Measurements from ENCODE around the gene GOLGA7B. TPM values are rescaled to one million over a fixed set of nuclear protein-coding genes. Genes with fewer than 3 reads are reported as not detected.

Gene GOLGA7B
- total and polyA plus RNA-seq, 2 donors (not counting 1 experiment from before 2014, with no cell fraction given) = 0.01 TPM; not detected in 1

DNA sequence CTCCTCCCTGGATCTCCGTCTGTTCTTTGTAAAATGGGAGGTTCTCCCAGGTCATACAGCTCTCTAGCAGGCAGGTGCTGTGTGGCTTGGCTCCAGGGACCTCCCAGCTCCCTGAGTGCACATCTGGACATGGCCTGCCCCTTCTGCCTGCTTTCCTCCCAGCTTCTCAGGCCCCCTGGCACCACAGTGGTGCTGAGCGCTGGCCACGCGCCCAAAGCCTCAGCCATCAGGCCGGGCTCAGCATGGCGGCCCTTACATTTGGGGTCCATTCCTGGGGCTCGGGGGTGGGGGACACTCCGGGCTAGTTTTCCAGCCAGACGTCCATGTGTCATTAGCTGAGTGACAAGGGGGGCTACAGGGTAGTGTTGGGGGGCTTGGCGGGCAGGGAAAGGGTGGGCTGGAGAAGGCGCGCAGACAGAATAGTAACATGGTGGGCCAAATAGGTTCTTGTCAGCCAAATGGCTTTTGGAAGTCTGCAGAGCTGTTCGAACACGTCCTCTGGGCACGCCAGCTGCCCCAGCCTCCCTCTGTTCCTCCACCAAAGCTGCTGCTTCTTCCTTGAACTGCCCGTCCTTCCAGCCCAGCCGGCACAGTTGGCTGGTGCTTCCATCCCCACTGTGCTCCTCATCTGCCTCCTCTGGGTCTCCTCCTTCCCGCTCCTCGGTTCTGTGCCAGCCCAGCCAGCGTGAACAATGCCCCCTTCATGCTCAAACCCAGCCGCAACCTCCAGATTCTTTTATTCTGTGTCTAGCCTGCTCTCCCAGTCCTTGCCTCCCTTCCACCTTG is 65.9 kb downstream of the GOLGA7B start:
- H3K27ac Mint-ChIP-seq = no peak overlapping the region
- intact Hi-C loops (cut with micrococcal nuclease) = no loop called here

More for the DNA sequence above, 65.9 kb downstream of the GOLGA7B start:
- ChIA-PET POLR2A (no interaction called here), CTCF (interaction anchor here (1.0 to 2.1 kb wide), 11 partner anchors 9 to 1331 kb away, joined by 3 to 33 read pairs (median 4); no protein-coding TSS in a partner anchor)
- no peak for DNase-seq
- Histone ChIP-seq H3K9ac (ENCODE audit: low read length) (no peak overlapping the region), H3K4me2 (replicated peaks; ENCODE audit: low read depth, low read length, poor library complexity, severe bottlenecking) (no peak overlapping the region), H2AFZ (ENCODE audit: insufficient read depth, low read depth, low read length, poor library complexity, severe bottlenecking) (no peak overlapping the region), H3K79me2 (ENCODE audit: control insufficient read depth, insufficient read depth, low read length) (no peaks in the 10 kb centered on the region), H3K9me3 (ENCODE audit: control extremely low read depth in 1 of 3, control insufficient read depth in 2 of 3, insufficient read depth in 1 of 3, low read length in 2 of 3) (no peaks in the 10 kb centered on the region), H3K4me3 (ENCODE audit: control extremely low read depth in 1 of 5, extremely low read depth in 1 of 5, insufficient read depth in 1 of 5, low read depth in 2 of 5, low read length in 4 of 5) (no peak overlapping the region), H3K27me3 (replicated peaks in 1 of 4; ENCODE audit: control extremely low read depth in 1 of 4, control insufficient read depth in 3 of 4, insufficient read depth in 4 of 4, low read length in 3 of 4) (peaks cover 0 to 4% (median 2%) of the 10 kb centered on the region in 4 experiments), H3K36me3 (replicated peaks in 1 of 2; ENCODE audit: control extremely low read depth in 1 of 2, control insufficient read depth in 1 of 2, extremely low read depth in 1 of 2, insufficient read depth in 2 of 2, low read length in 1 of 2) (no peaks in the 10 kb centered on the region), H3K27ac (ENCODE audit: low read length in 2 of 2) (no peak overlapping the region), H3K4me1 (ENCODE audit: control insufficient read depth in 2 of 2, insufficient read depth in 2 of 2, low read length in 2 of 2) (peaks cover 0 to 5% of the 10 kb centered on the region in 2 donors), H4K20me1 (ENCODE audit: control insufficient read depth, insufficient read depth, low read length, poor library complexity, severe bottlenecking) (no peaks in the 10 kb centered on the region)
- Mint-ChIP-seq H3K4me3 (no peak overlapping the region), H3K9me3 (ENCODE audit: insufficient read depth) (no peaks in the 10 kb centered on the region), H3K4me1 (no peaks in the 10 kb centered on the region), H3K27me3 (peaks cover 47% of the 10 kb centered on the region)
- ATAC-seq (ENCODE audit: low read depth) = no peak
- 80% methylated on average over 21 of the region's 21 CpGs for WGBS (ENCODE audit: insufficient coverage)
- TF ChIP-seq CTCF (IDR thresholded peaks at IDR 0.05) = no peak
- no peak for TF ChIP-seq EZH2 (IDR thresholded peaks at IDR 0.05; ENCODE audit: borderline replicate concordance, insufficient read depth, low read depth, low read length, poor library complexity, severe bottlenecking)

All from B cell (primary cell).